HEK293 (cell line): ENCODE results near the gene ATMIN.

Source experiments
- CTCF ChIA-PET: fragments of 350-600 bp; formaldehyde crosslinking; extraction: SDS; loops from one replicate; lab custom pipeline; 2021; ENCODE audit warnings: antibody characterized with exemption; lab: Yijun Ruan, JAX
- POLR2A ChIA-PET: fragments of 300-600 bp; formaldehyde crosslinking; extraction: SDS; loops from one replicate; lab custom pipeline; 2020; ENCODE audit warnings: antibody characterized with exemption, inconsistent platforms; lab: Yijun Ruan, JAX
- H3K27ac ChIP-seq: fragments of 200-500 bp; sonication (Bioruptor generic); 2 replicates; pipeline ENCODE4 v1.5.1; 2014; ENCODE audit warnings: low read depth, low read length, control low read depth, inconsistent platforms; ENCODE audit errors: extremely low read depth
- H3K36me3 ChIP-seq, 2 experiments: fragments of 200-500 bp in 1 of 2; sonication (Bioruptor generic) in 1 of 2; 1 replicate in 1 of 2; 2 replicates in 1 of 2; pipeline ENCODE4 v1.5.1; 2014 to 2017; ENCODE audit warnings: inconsistent platforms in 2 of 2, low read length in 2 of 2; ENCODE audit not compliant: control insufficient read depth in 2 of 2, insufficient read depth in 1 of 2
- H3K4me1 ChIP-seq: fragments of 200-500 bp; sonication (Bioruptor generic); 2 replicates; pipeline ENCODE4 v1.5.1; 2014; ENCODE audit warnings: mild to moderate bottlenecking, low read length, inconsistent platforms; ENCODE audit not compliant: control insufficient read depth, insufficient read depth
- H3K4me3 ChIP-seq: 2 replicates; pipeline ENCODE4 v1.5.1; 2011; ENCODE audit warnings: low read depth, mild to moderate bottlenecking, control low read depth, low read length, moderate library complexity
- H3K9me3 ChIP-seq: fragments of 200-500 bp; sonication (Bioruptor generic); 2 replicates; pipeline ENCODE4 v1.5.1; 2014; ENCODE audit warnings: low read depth, low read length, inconsistent platforms; ENCODE audit not compliant: control insufficient read depth, insufficient read depth
- BCL11B ChIP-seq: fragments of 450-650 bp; formaldehyde crosslinking; IDR thresholded peaks from 2 replicates; pipeline ENCODE4 v1.5.1; 2016; ENCODE audit warnings: low read depth, missing biosample characterization, missing genetic modification characterization
- KLF10 ChIP-seq: fragments of 450-650 bp; IDR thresholded peaks from 2 replicates; pipeline ENCODE4 v1.5.1; 2018; ENCODE audit warnings: missing biosample characterization, mild to moderate bottlenecking, missing genetic modification characterization
- SETDB1 ChIP-seq: IDR thresholded peaks from one replicate; pipeline ENCODE4 v1.6.1; 2017; ENCODE audit warnings: mild to moderate bottlenecking, low read length, moderate library complexity, mixed read lengths; ENCODE audit not compliant: insufficient read length
- SP2 ChIP-seq: fragments of 450-650 bp; formaldehyde crosslinking; IDR thresholded peaks from 2 replicates; pipeline ENCODE4 v1.5.1; 2016; ENCODE audit warnings: missing biosample characterization, missing genetic modification characterization
- ZFHX2 ChIP-seq: fragments of 450-650 bp; formaldehyde crosslinking; conservative IDR thresholded peaks from 2 replicates; pipeline ENCODE4 v1.5.1; 2016; ENCODE audit warnings: missing biosample characterization, missing genetic modification characterization
- ZNF140 ChIP-seq: fragments of 450-650 bp; formaldehyde crosslinking; IDR thresholded peaks from 2 replicates; pipeline ENCODE4 v1.5.1; 2016; ENCODE audit warnings: missing biosample characterization, missing genetic modification characterization
- ZNF155 ChIP-seq: fragments of 450-650 bp; formaldehyde crosslinking; IDR thresholded peaks from 2 replicates; pipeline ENCODE4 v1.5.1; 2016; ENCODE audit warnings: missing biosample characterization, missing genetic modification characterization
- ZNF211 ChIP-seq: fragments of 450-650 bp; formaldehyde crosslinking; IDR thresholded peaks from 2 replicates; pipeline ENCODE4 v1.5.1; 2016; ENCODE audit warnings: low read depth, missing biosample characterization, missing genetic modification characterization
- ZNF292 ChIP-seq: fragments of 450-650 bp; formaldehyde crosslinking; IDR thresholded peaks from 2 replicates; pipeline ENCODE4 v1.5.1; 2016; ENCODE audit warnings: low read depth, missing biosample characterization, missing genetic modification characterization, borderline replicate concordance
- ZNF391 ChIP-seq: fragments of 450-650 bp; formaldehyde crosslinking; IDR thresholded peaks from 2 replicates; pipeline ENCODE4 v1.5.1; 2016; ENCODE audit warnings: low read depth, missing biosample characterization, missing genetic modification characterization, borderline replicate concordance
- ZNF510 ChIP-seq: fragments of 450-650 bp; formaldehyde crosslinking; IDR thresholded peaks from 2 replicates; pipeline ENCODE4 v1.5.1; 2018; ENCODE audit warnings: mild to moderate bottlenecking, missing genetic modification characterization, missing biosample characterization; ENCODE audit not compliant: insufficient replicate concordance
- ZNF623 ChIP-seq: fragments of 450-650 bp; formaldehyde crosslinking; IDR thresholded peaks from 2 replicates; pipeline ENCODE4 v1.5.1; 2016; ENCODE audit warnings: missing biosample characterization, missing genetic modification characterization
- ZNF664 ChIP-seq: fragments of 450-650 bp; formaldehyde crosslinking; IDR thresholded peaks from 2 replicates; pipeline ENCODE4 v1.5.1; 2016; ENCODE audit warnings: missing biosample characterization, missing genetic modification characterization
- ZNF791 ChIP-seq: fragments of 450-650 bp; formaldehyde crosslinking; IDR thresholded peaks from 2 replicates; pipeline ENCODE4 v1.5.1; 2016; ENCODE audit warnings: missing biosample characterization, missing genetic modification characterization
- ZNF792 ChIP-seq: fragments of 450-650 bp; formaldehyde crosslinking; IDR thresholded peaks from 2 replicates; pipeline ENCODE4 v1.5.1; 2016; ENCODE audit warnings: missing biosample characterization, missing genetic modification characterization
- ZNF843 ChIP-seq: fragments of 450-650 bp; formaldehyde crosslinking; IDR thresholded peaks from 2 replicates; pipeline ENCODE4 v1.5.1; 2016; ENCODE audit warnings: missing biosample characterization, missing genetic modification characterization
- ZSCAN16 ChIP-seq: fragments of 450-650 bp; formaldehyde crosslinking; IDR thresholded peaks from 2 replicates; pipeline ENCODE4 v1.5.1; 2016; ENCODE audit warnings: missing biosample characterization, missing genetic modification characterization
- ZSCAN23 ChIP-seq: fragments of 450-650 bp; formaldehyde crosslinking; IDR thresholded peaks from 2 replicates; pipeline ENCODE4 v1.5.1; 2016; ENCODE audit warnings: missing biosample characterization, missing genetic modification characterization
- TF ChIP-seq, protein P1 (sequence below): fragments of 450-650 bp; formaldehyde crosslinking; IDR thresholded peaks from 2 replicates; pipeline ENCODE4 v1.5.1; 2016; ENCODE audit warnings: missing biosample characterization, missing genetic modification characterization, low read depth
- TF ChIP-seq, protein P2 (sequence below): fragments of 450-650 bp; formaldehyde crosslinking; IDR thresholded peaks from 2 replicates; pipeline ENCODE4 v1.5.1; 2017; ENCODE audit warnings: missing biosample characterization, missing genetic modification characterization
- TF ChIP-seq, protein P3 (sequence below): fragments of 450-650 bp; IDR thresholded peaks from 2 replicates; pipeline ENCODE4 v1.5.1; 2018; ENCODE audit warnings: missing biosample characterization, mild to moderate bottlenecking, missing genetic modification characterization
- TF ChIP-seq, protein P4 (sequence below): fragments of 450-650 bp; formaldehyde crosslinking; IDR thresholded peaks from 2 replicates; pipeline ENCODE4 v1.5.1; 2016; ENCODE audit warnings: missing biosample characterization, missing genetic modification characterization
- TF ChIP-seq, protein P5 (sequence below): fragments of 450-650 bp; formaldehyde crosslinking; IDR thresholded peaks from 2 replicates; pipeline ENCODE4 v1.5.1; 2016; ENCODE audit warnings: missing biosample characterization, missing genetic modification characterization
- TF ChIP-seq, protein P6 (sequence below): fragments of 450-650 bp; formaldehyde crosslinking; IDR thresholded peaks from 2 replicates; pipeline ENCODE4 v1.5.1; 2017; ENCODE audit warnings: missing biosample characterization, mild to moderate bottlenecking, missing genetic modification characterization, moderate library complexity
- TF ChIP-seq, protein P7 (sequence below): fragments of 450-650 bp; IDR thresholded peaks from 2 replicates; pipeline ENCODE4 v1.5.1; 2018; ENCODE audit warnings: missing biosample characterization, missing genetic modification characterization

ATMIN gene

DNA sequence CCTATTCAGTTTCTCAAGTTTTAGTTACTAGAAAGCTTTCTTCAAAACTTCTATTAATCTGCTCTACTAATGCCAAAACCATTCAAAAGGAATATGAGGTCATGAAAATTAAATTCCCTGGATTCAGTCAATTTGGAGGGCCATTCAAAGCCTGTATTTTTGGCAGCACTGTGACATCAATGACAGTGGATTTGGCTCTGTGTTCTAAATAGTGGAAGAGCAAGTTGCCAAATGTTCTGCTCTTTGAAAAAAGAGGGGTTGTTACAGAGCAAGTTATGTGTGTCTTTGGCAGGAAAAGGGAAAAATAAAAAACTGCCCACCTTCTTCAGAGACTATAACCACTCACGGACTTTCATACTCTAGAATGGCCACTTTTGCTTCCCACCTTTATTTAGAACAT lies 44.6 kb downstream of the ATMIN start:
- peaks cover 6 to 17% of the 10 kb centered on the region in 2 experiments; a peak in 2 of 3 replicates for H3K36me3 ChIP-seq
- CTCF ChIA-PET, result no interaction called here
- no peak for TF ChIP-seq BCL11B (tag by site-specific recombination)
- no peak for TF ChIP-seq ZNF211
- no peak for TF ChIP-seq ZNF510 (tag by site-specific recombination)
- TF ChIP-seq, protein P1, sequence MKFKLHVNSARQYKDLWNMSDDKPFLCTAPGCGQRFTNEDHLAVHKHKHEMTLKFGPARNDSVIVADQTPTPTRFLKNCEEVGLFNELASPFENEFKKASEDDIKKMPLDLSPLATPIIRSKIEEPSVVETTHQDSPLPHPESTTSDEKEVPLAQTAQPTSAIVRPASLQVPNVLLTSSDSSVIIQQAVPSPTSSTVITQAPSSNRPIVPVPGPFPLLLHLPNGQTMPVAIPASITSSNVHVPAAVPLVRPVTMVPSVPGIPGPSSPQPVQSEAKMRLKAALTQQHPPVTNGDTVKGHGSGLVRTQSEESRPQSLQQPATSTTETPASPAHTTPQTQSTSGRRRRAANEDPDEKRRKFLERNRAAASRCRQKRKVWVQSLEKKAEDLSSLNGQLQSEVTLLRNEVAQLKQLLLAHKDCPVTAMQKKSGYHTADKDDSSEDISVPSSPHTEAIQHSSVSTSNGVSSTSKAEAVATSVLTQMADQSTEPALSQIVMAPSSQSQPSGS, result no peak
- TF ChIP-seq ZNF140, result no peak
- no peak for TF ChIP-seq SP2 (tag by site-specific recombination)
- TF ChIP-seq, protein P2, sequence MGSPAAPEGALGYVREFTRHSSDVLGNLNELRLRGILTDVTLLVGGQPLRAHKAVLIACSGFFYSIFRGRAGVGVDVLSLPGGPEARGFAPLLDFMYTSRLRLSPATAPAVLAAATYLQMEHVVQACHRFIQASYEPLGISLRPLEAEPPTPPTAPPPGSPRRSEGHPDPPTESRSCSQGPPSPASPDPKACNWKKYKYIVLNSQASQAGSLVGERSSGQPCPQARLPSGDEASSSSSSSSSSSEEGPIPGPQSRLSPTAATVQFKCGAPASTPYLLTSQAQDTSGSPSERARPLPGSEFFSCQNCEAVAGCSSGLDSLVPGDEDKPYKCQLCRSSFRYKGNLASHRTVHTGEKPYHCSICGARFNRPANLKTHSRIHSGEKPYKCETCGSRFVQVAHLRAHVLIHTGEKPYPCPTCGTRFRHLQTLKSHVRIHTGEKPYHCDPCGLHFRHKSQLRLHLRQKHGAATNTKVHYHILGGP (tag by site-specific recombination), result no peak
- TF ChIP-seq ZFHX2, result no peak
- TF ChIP-seq KLF10, result no peak
- TF ChIP-seq ZNF843 (tag by site-specific recombination), result no peak
- no peak for TF ChIP-seq SETDB1
- no peak for TF ChIP-seq ZSCAN16 (tag by site-specific recombination)
- TF ChIP-seq, protein P3, sequence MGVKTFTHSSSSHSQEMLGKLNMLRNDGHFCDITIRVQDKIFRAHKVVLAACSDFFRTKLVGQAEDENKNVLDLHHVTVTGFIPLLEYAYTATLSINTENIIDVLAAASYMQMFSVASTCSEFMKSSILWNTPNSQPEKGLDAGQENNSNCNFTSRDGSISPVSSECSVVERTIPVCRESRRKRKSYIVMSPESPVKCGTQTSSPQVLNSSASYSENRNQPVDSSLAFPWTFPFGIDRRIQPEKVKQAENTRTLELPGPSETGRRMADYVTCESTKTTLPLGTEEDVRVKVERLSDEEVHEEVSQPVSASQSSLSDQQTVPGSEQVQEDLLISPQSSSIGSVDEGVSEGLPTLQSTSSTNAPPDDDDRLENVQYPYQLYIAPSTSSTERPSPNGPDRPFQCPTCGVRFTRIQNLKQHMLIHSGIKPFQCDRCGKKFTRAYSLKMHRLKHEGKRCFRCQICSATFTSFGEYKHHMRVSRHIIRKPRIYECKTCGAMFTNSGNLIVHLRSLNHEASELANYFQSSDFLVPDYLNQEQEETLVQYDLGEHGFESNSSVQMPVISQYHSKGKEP, result no peak
- TF ChIP-seq, protein P4, sequence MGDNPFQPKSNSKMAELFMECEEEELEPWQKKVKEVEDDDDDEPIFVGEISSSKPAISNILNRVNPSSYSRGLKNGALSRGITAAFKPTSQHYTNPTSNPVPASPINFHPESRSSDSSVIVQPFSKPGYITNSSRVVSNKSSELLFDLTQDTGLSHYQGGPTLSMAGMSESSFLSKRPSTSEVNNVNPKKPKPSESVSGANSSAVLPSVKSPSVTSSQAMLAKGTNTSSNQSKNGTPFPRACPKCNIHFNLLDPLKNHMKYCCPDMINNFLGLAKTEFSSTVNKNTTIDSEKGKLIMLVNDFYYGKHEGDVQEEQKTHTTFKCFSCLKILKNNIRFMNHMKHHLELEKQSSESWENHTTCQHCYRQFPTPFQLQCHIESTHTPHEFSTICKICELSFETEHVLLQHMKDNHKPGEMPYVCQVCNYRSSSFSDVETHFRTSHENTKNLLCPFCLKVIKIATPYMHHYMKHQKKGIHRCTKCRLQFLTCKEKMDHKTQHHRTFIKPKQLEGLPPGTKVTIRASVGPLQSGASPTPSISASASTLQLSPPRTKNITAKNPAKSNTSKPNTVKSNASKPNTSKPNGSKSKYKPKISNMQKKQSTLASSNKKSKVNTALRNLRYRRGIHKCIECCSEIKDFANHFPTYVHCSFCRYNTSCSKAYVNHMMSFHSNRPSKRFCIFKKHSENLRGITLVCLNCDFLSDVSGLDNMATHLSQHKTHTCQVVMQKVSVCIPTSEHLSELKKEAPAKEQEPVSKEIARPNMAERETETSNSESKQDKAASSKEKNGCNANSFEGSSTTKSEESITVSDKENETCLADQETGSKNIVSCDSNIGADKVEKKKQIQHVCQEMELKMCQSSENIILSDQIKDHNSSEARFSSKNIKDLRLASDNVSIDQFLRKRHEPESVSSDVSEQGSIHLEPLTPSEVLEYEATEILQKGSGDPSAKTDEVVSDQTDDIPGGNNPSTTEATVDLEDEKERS, result no peak
- TF ChIP-seq, protein P5, sequence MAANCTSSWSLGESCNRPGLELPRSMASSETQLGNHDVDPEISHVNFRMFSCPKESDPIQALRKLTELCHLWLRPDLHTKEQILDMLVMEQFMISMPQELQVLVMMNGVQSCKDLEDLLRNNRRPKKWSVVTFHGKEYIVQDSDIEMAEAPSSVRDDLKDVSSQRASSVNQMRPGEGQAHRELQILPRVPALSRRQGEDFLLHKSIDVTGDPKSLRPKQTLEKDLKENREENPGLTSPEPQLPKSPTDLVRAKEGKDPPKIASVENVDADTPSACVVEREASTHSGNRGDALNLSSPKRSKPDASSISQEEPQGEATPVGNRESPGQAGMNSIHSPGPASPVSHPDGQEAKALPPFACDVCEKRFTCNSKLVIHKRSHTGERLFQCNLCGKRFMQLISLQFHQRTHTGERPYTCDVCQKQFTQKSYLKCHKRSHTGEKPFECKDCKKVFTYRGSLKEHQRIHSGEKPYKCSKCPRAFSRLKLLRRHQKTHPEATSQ (tag by site-specific recombination), result no peak
- TF ChIP-seq ZNF391 (tag by site-specific recombination), result no peak
- TF ChIP-seq ZNF292 (tag by site-specific recombination), result no peak
- no peaks in the 10 kb centered on the region for H3K9me3 ChIP-seq
- no peak overlapping the region for H3K4me3 ChIP-seq
- POLR2A ChIA-PET, result interaction anchor here (0.6 kb wide), 2 partner anchors 17 to 47 kb away, joined by 3 to 8 read pairs; no protein-coding TSS in a partner anchor
- H3K4me1 ChIP-seq, result no peaks in the 10 kb centered on the region
- H3K27ac ChIP-seq, result no peak overlapping the region

DNA sequence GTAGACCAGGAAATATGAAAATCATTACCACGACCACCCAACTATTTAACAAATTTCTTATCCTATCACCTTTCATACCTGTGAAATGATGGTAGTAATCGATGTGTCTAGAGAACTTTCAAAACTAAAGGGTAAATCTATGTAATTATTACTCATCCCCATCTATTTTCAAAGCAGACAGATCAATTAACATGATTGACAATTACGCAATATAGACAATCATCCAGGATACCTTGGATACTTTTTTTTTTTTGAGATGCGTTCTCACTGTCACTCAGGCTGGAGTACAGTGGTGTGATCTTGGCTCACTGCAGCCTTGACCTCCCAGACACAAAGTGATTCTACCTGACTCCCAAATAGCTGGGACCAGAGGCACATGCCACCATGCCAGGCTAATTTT lies 45.4 kb downstream of the ATMIN start:
- H3K9me3 ChIP-seq, result no peaks in the 10 kb centered on the region
- peaks cover 6 to 20% of the 10 kb centered on the region in 2 experiments; a peak in 2 of 3 replicates for H3K36me3 ChIP-seq
- CTCF ChIA-PET, result no interaction called here
- POLR2A ChIA-PET, result no interaction called here
- no peak overlapping the region for H3K27ac ChIP-seq
- H3K4me3 ChIP-seq, result no peak overlapping the region
- H3K4me1 ChIP-seq, result no peaks in the 10 kb centered on the region
- TF ChIP-seq ZNF792 (tag by site-specific recombination), result no peak
- no peak for TF ChIP-seq ZNF791 (tag by site-specific recombination)
- TF ChIP-seq, protein P6, sequence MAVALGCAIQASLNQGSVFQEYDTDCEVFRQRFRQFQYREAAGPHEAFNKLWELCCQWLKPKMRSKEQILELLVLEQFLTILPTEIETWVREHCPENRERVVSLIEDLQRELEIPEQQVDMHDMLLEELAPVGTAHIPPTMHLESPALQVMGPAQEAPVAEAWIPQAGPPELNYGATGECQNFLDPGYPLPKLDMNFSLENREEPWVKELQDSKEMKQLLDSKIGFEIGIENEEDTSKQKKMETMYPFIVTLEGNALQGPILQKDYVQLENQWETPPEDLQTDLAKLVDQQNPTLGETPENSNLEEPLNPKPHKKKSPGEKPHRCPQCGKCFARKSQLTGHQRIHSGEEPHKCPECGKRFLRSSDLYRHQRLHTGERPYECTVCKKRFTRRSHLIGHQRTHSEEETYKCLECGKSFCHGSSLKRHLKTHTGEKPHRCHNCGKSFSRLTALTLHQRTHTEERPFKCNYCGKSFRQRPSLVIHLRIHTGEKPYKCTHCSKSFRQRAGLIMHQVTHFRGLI (tag by site-specific recombination), result no peak
- TF ChIP-seq ZSCAN23 (tag by site-specific recombination), result no peak
- TF ChIP-seq ZNF155 (tag by site-specific recombination), result no peak
- TF ChIP-seq, protein P7, sequence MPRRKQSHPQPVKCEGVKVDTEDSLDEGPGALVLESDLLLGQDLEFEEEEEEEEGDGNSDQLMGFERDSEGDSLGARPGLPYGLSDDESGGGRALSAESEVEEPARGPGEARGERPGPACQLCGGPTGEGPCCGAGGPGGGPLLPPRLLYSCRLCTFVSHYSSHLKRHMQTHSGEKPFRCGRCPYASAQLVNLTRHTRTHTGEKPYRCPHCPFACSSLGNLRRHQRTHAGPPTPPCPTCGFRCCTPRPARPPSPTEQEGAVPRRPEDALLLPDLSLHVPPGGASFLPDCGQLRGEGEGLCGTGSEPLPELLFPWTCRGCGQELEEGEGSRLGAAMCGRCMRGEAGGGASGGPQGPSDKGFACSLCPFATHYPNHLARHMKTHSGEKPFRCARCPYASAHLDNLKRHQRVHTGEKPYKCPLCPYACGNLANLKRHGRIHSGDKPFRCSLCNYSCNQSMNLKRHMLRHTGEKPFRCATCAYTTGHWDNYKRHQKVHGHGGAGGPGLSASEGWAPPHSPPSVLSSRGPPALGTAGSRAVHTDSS (tag by site-specific recombination), result no peak
- no peak for TF ChIP-seq ZNF623 (tag by site-specific recombination)
- TF ChIP-seq ZNF664 (tag by site-specific recombination), result no peak
